ENCODE data around the gene AOPEP.
A peak's percentile ranks its signal among the peaks of the same experiment; 100 is the strongest.

AOPEP gene

GRCh38 chr9:94885854-94886447, 159.5 kb downstream of the AOPEP start:
- no peak overlapping the region for H3K4me2 ChIP-seq (ENCODE audit: low read depth, low read length, poor library complexity, severe bottlenecking)
- no peak overlapping the region for H2AFZ ChIP-seq (ENCODE audit: low read depth, low read length, severe bottlenecking)
- H3K9me3 ChIP-seq (ENCODE audit: insufficient read depth, low read length), result 0 out of 2 replicates have a peak, but pooled peaks cover 5% of the 10 kb centered on the region
- no peaks in the 10 kb centered on the region for H3K27me3 ChIP-seq (ENCODE audit: low read length)
- no peak overlapping the region for H3K9ac ChIP-seq (ENCODE audit: low read length)
- no peaks in the 10 kb centered on the region for H3K9me2 ChIP-seq (replicated peaks; ENCODE audit: insufficient read depth, low read length)
- no peaks in the 10 kb centered on the region for H4K20me1 ChIP-seq (ENCODE audit: low read depth, low read length)
- H3K27ac ChIP-seq (ENCODE audit: low read depth, low read length), result peak overlapping the region; percentile 4; the same call in 1 of the 2 replicates
- H3K4me3 ChIP-seq (ENCODE audit: insufficient read depth, low read length, poor library complexity, severe bottlenecking), result no peak overlapping the region
- peaks cover 7% of the 10 kb centered on the region for H3K36me3 ChIP-seq (ENCODE audit: low read length)
- no peaks in the 10 kb centered on the region for H3K79me2 ChIP-seq (ENCODE audit: insufficient read depth, low read length)
- no peaks in the 10 kb centered on the region for H3F3A ChIP-seq (ENCODE audit: insufficient read depth)
- TF ChIP-seq CTCF (IDR thresholded peaks at IDR 0.05; ENCODE audit: insufficient read depth, low read length, poor library complexity, severe bottlenecking), result no peak
- TF ChIP-seq EZH2phosphoT487 (conservative IDR thresholded peaks at IDR 0.05; ENCODE audit: low read length), result no peak

DNA sequence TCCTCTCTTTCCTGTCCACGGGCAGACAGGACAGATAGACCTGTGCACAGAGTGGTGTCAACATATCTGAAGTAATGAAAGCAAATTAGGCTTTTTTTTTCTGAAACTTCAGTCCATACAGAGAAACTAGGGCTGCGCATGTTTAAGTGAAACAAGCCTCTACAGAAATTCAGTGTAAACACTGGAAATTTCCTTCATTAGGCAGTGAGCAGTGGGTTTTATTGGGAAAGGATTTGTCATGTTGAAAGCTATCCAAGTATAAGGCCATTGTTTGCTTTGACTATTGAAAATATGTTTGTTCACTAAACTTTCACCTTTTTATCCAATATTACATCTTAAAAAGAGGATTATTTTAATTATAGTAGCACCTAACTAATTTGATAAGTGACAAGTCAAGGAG, 161.2 kb downstream of the AOPEP start:
- Histone ChIP-seq H3K4me2 (ENCODE audit: low read depth, low read length, poor library complexity, severe bottlenecking) (no peak overlapping the region), H3K79me2 (ENCODE audit: insufficient read depth, low read length) (no peaks in the 10 kb centered on the region)

DNA sequence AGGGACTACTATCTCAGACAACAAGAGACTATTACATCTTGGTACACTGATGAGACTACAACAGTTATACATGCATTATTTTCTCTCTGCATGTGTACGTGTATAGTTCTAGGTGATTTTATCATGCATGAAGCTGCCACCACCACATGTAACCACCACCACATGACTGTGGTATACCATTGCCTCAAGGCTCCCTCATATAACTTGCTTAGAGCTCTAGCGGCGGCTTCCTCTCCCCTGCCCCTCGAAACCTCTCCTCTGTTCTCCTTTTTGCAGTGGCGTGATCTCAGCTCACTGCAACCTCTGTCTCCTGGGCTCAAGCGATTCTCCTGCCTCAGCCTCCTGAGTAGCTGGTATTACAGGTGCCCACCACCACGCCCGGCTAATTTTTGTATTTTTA, 162.3 kb downstream of the AOPEP start:
- Histone ChIP-seq H3K27ac (ENCODE audit: low read depth, low read length) (no peak overlapping the region), H4K20me1 (ENCODE audit: low read depth, low read length) (no peaks in the 10 kb centered on the region)
- no peak for TF ChIP-seq CTCF (IDR thresholded peaks at IDR 0.05; ENCODE audit: insufficient read depth, low read length, poor library complexity, severe bottlenecking)
- no peak for TF ChIP-seq EZH2phosphoT487 (conservative IDR thresholded peaks at IDR 0.05; ENCODE audit: low read length)

More for the DNA sequence above, 161.2 kb downstream of the AOPEP start:
- H2AFZ ChIP-seq (ENCODE audit: low read depth, low read length, severe bottlenecking), result no peak overlapping the region
- 0 out of 2 replicates have a peak, but pooled peaks cover 9% of the 10 kb centered on the region for H3K9me3 ChIP-seq (ENCODE audit: insufficient read depth, low read length)
- no peak overlapping the region for H3K4me3 ChIP-seq (ENCODE audit: insufficient read depth, low read length, poor library complexity, severe bottlenecking)
- no peaks in the 10 kb centered on the region for H4K20me1 ChIP-seq (ENCODE audit: low read depth, low read length)
- no peak overlapping the region for H3K9ac ChIP-seq (ENCODE audit: low read length)
- H3K36me3 ChIP-seq (ENCODE audit: low read length), result peaks cover 12% of the 10 kb centered on the region
- H3K27ac ChIP-seq (ENCODE audit: low read depth, low read length), result no peak overlapping the region
- no peaks in the 10 kb centered on the region for H3K9me2 ChIP-seq (replicated peaks; ENCODE audit: insufficient read depth, low read length)
- TF ChIP-seq EZH2phosphoT487 (conservative IDR thresholded peaks at IDR 0.05; ENCODE audit: low read length), result no peak
- TF ChIP-seq CTCF (IDR thresholded peaks at IDR 0.05; ENCODE audit: insufficient read depth, low read length, poor library complexity, severe bottlenecking), result no peak
- no peaks in the 10 kb centered on the region for H3F3A ChIP-seq (ENCODE audit: insufficient read depth)
- no peaks in the 10 kb centered on the region for H3K27me3 ChIP-seq (ENCODE audit: low read length)

More for the DNA sequence above, 162.3 kb downstream of the AOPEP start:
- Histone ChIP-seq H3K27me3 (ENCODE audit: low read length) (no peaks in the 10 kb centered on the region), H2AFZ (ENCODE audit: low read depth, low read length, severe bottlenecking) (no peak overlapping the region), H3K4me3 (ENCODE audit: insufficient read depth, low read length, poor library complexity, severe bottlenecking) (no peak overlapping the region), H3K9ac (ENCODE audit: low read length) (no peak overlapping the region), H3K4me2 (ENCODE audit: low read depth, low read length, poor library complexity, severe bottlenecking) (no peak overlapping the region), H3K79me2 (ENCODE audit: insufficient read depth, low read length) (no peaks in the 10 kb centered on the region), H3K9me3 (ENCODE audit: insufficient read depth, low read length) (0 out of 2 replicates have a peak, but pooled peaks cover 9% of the 10 kb centered on the region), H3F3A (ENCODE audit: insufficient read depth) (no peaks in the 10 kb centered on the region), H3K9me2 (replicated peaks; ENCODE audit: insufficient read depth, low read length) (no peaks in the 10 kb centered on the region), H3K36me3 (ENCODE audit: low read length) (peaks cover 12% of the 10 kb centered on the region)

All from SU-DHL-6 (cell line).